Breast epithelium (tissue), 3 donors: ENCODE data around the gene CDK18.

Experiments used
- CTCF ChIP-seq, 3 donors: fragments of 450-650 bp; IDR thresholded peaks; one replicate each; pipeline ENCODE4 v1.5.1; 2016 to 2017; ENCODE audit warnings: antibody characterized with exemption in 3 of 3, mild to moderate bottlenecking in 3 of 3, moderate library complexity in 3 of 3
- POLR2A ChIP-seq: fragments of 450-650 bp; IDR thresholded peaks from one replicate; pipeline ENCODE4 v1.6.1; 2016; ENCODE audit warnings: antibody characterized with exemption, mild to moderate bottlenecking, moderate library complexity
- POLR2AphosphoS5 ChIP-seq, 3 donors: sonication (generic); formaldehyde crosslinking; IDR thresholded peaks; one replicate each; pipeline ENCODE4 v1.6.1; 2017; ENCODE audit warnings: antibody characterized with exemption in 3 of 3

DNA sequence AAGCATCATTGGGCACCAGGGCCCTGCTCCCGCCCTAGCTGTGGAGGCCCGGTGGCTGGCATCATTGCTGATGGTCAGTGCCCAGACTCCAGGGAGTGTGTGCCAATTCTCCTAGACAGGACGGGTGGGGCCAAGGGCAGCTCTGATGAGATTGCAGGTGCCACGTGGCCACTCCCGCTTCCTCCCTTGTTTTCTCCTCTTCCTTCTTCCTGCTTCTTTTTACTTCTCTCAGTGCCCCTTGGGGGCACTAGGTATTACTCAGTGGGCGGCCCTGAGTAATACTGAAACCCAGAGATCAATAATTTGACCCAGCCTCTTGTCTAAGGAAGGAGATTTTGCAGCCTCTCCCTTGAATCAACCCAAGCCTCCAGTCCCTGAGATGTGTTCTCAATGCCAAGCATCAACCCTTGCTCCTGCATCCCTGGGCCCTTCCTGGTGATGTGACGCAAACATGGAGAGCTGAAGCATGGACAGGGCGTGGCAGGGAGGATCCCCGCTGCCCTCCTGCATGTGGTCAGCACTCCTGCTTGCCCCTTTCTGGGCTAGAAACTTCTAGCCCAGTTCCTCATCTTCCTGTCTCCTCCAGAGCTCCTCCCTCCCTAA lies 32.4 kb downstream of the CDK18 start:
- TF ChIP-seq CTCF (IDR thresholded peaks at IDR 0.05) (no peak), POLR2A (no peak), POLR2AphosphoS5 (IDR thresholded peaks at IDR 0.05) (no peak)
